HepG2 (cell line): ENCODE data around the gene NECTIN3.

Experiments used
- ATF4 ChIP-seq, 2 experiments: fragments of 450-650 bp in 1 of 2; sonication (generic) in 1 of 2; formaldehyde crosslinking; IDR thresholded peaks; 2 replicates each; pipeline versions ENCODE4 v1.5.0 to v1.8.0; 2020 to 2022; ENCODE audit warnings: mild to moderate bottlenecking in 1 of 2, missing genetic modification reagents in 1 of 2
- MLXIP ChIP-seq: sonication (generic); formaldehyde crosslinking; IDR thresholded peaks from 2 replicates; pipeline ENCODE4 v1.9.0; 2021; ENCODE audit warnings: missing genetic modification reagents, borderline replicate concordance
- ZBTB44 ChIP-seq: sonication (generic); formaldehyde crosslinking; IDR thresholded peaks from 2 replicates; pipeline ENCODE4 v1.4.0; 2020; ENCODE audit warnings: missing genetic modification reagents
- ZC3H13 ChIP-seq: sonication (generic); formaldehyde crosslinking; IDR thresholded peaks from 2 replicates; pipeline ENCODE4 v1.8.1; 2023; ENCODE audit warnings: mild to moderate bottlenecking, missing genetic modification reagents, moderate library complexity
- ZNF3 ChIP-seq: IDR thresholded peaks from 2 replicates; pipeline ENCODE4 v1.7.0; 2017; ENCODE audit warnings: inconsistent platforms

GRCh38 chr3:111159391-111159790 is 87.8 kb downstream of the NECTIN3 start:
- TF ChIP-seq ATF4 (CRISPR knock-in tag; IDR thresholded peaks at IDR 0.05) (no peak), ZNF3 (no peak), ZBTB44 (CRISPR knock-in tag) (no peak), ZC3H13 (CRISPR knock-in tag) (no peak), MLXIP (CRISPR knock-in tag) (no peak)
